IPS DF 6.9 (cell line): ENCODE data around the gene GZMH.

Source experiments
- DNase-seq: peaks from one replicate; pipeline ENCODE4 v3.0.0-alpha.2; 2013; ENCODE audit warnings: low read depth, low spot score
- H3K27ac ChIP-seq: one replicate; pipeline ENCODE4 v1.5.1; 2013; ENCODE audit warnings: low read length, control low read depth
- H3K27me3 ChIP-seq: 2 replicates; pipeline ENCODE4 v1.6.1; 2013; ENCODE audit warnings: mild to moderate bottlenecking, low read length; ENCODE audit not compliant: control insufficient read depth, insufficient read depth
- H3K36me3 ChIP-seq: 2 replicates; pipeline ENCODE4 v1.6.1; 2013; ENCODE audit warnings: low read length; ENCODE audit not compliant: control insufficient read depth, insufficient read depth
- H3K4me1 ChIP-seq: 2 replicates; pipeline ENCODE4 v1.6.1; 2013; ENCODE audit warnings: low read length; ENCODE audit not compliant: control insufficient read depth, insufficient read depth
- H3K4me3 ChIP-seq: 2 replicates; pipeline ENCODE4 v1.5.1; 2013; ENCODE audit warnings: mild to moderate bottlenecking, low read length
- H3K9me3 ChIP-seq: 2 replicates; pipeline ENCODE4 v1.6.1; 2013; ENCODE audit warnings: low read length, inconsistent platforms; ENCODE audit not compliant: control insufficient read depth, insufficient read depth
- WGBS: extraction: QIAGEN DNeasy Blood & Tissue Kit; methylation state at CpG from one replicate; pipeline ENCODE4 v1.1.7; 2013; ENCODE audit warnings: mixed read lengths, missing lambda C conversion rate; ENCODE audit not compliant: insufficient read length, insufficient coverage; 5-methylcytosine and 5-hydroxymethylcytosine counted together

Gene GZMH

GRCh38 chr14:24630087-24630871 lies 20.8 kb upstream of the GZMH start:
- Histone ChIP-seq H3K9me3 (no peaks in the 10 kb centered on the region), H3K27ac (no peak overlapping the region), H3K4me1 (no peaks in the 10 kb centered on the region), H3K4me3 (no peak overlapping the region), H3K36me3 (no peaks in the 10 kb centered on the region), H3K27me3 (no peaks in the 10 kb centered on the region)
- DNase-seq = no peak
- no CpG with 5 or more reads among the region's 3 CpGs for WGBS

GRCh38 chr14:24629521-24629920 lies 20.0 kb upstream of the GZMH start:
- no CpG with 5 or more reads among the region's 6 CpGs for WGBS
- Histone ChIP-seq H3K27me3 (no peaks in the 10 kb centered on the region), H3K4me3 (no peak overlapping the region), H3K9me3 (no peaks in the 10 kb centered on the region), H3K4me1 (no peaks in the 10 kb centered on the region), H3K36me3 (no peaks in the 10 kb centered on the region), H3K27ac (no peak overlapping the region)
- DNase-seq = no peak

- Histone ChIP-seq H3K27ac (no peak overlapping the region), H3K4me3 (no peak overlapping the region), H3K4me1 (no peaks in the 10 kb centered on the region), H3K36me3 (no peaks in the 10 kb centered on the region), H3K27me3 (no peaks in the 10 kb centered on the region), H3K9me3 (no peaks in the 10 kb centered on the region)
- no CpG with 5 or more reads among the region's 2 CpGs for WGBS
- no peak for DNase-seq
Observed at GRCh38 chr14:24613747-24614146, 4.3 kb upstream of the GZMH start.

- no peak for DNase-seq
- Histone ChIP-seq H3K27ac (no peak overlapping the region), H3K27me3 (no peaks in the 10 kb centered on the region), H3K4me3 (no peak overlapping the region), H3K36me3 (no peaks in the 10 kb centered on the region), H3K4me1 (no peaks in the 10 kb centered on the region), H3K9me3 (no peaks in the 10 kb centered on the region)
- WGBS = no CpG with 5 or more reads among the region's 1 CpG
Observed at GRCh38 chr14:24613241-24613640, 3.8 kb upstream of the GZMH start.

- H3K27ac ChIP-seq = no peak overlapping the region
- no peak for DNase-seq
- no peaks in the 10 kb centered on the region for H3K4me1 ChIP-seq
- no peaks in the 10 kb centered on the region for H3K36me3 ChIP-seq
- no peaks in the 10 kb centered on the region for H3K9me3 ChIP-seq
- H3K4me3 ChIP-seq = no peak overlapping the region
- H3K27me3 ChIP-seq = no peaks in the 10 kb centered on the region
Observed at GRCh38 chr14:24612196-24612595, 2.7 kb upstream of the GZMH start.

- Histone ChIP-seq H3K27me3 (no peaks in the 10 kb centered on the region), H3K9me3 (no peaks in the 10 kb centered on the region), H3K4me3 (no peak overlapping the region), H3K4me1 (no peaks in the 10 kb centered on the region), H3K36me3 (no peaks in the 10 kb centered on the region), H3K27ac (no peak overlapping the region)
- no CpG with 5 or more reads among the region's 8 CpGs for WGBS
- DNase-seq = no peak
Observed at GRCh38 chr14:24607635-24608514, 1.6 kb downstream of the GZMH start.

GRCh38 chr14:24607081-24607480 lies 2.4 kb downstream of the GZMH start:
- Histone ChIP-seq H3K27me3 (no peaks in the 10 kb centered on the region), H3K4me3 (no peak overlapping the region), H3K4me1 (no peaks in the 10 kb centered on the region), H3K9me3 (no peaks in the 10 kb centered on the region), H3K27ac (no peak overlapping the region), H3K36me3 (no peaks in the 10 kb centered on the region)
- DNase-seq = no peak
- WGBS = no CpG with 5 or more reads among the region's 4 CpGs

GRCh38 chr14:24606297-24606696 lies 3.2 kb downstream of the GZMH start:
- Histone ChIP-seq H3K27ac (no peak overlapping the region), H3K27me3 (no peaks in the 10 kb centered on the region), H3K4me3 (no peak overlapping the region), H3K4me1 (no peaks in the 10 kb centered on the region), H3K36me3 (no peaks in the 10 kb centered on the region), H3K9me3 (no peaks in the 10 kb centered on the region)
- no peak for DNase-seq
- no CpG with 5 or more reads among the region's 3 CpGs for WGBS

- no peaks in the 10 kb centered on the region for H3K9me3 ChIP-seq
- no peaks in the 10 kb centered on the region for H3K4me1 ChIP-seq
- H3K4me3 ChIP-seq = no peak overlapping the region
- no peaks in the 10 kb centered on the region for H3K36me3 ChIP-seq
- no peak overlapping the region for H3K27ac ChIP-seq
- no CpG with 5 or more reads among the region's 3 CpGs for WGBS
- H3K27me3 ChIP-seq = no peaks in the 10 kb centered on the region
- DNase-seq = peak; percentile 18
Observed at GRCh38 chr14:24605435-24606190, 3.9 kb downstream of the GZMH start.

GRCh38 chr14:24597403-24597802 lies 12.1 kb downstream of the GZMH start:
- no peaks in the 10 kb centered on the region for H3K4me1 ChIP-seq
- H3K27me3 ChIP-seq = no peaks in the 10 kb centered on the region
- no peak overlapping the region for H3K4me3 ChIP-seq
- no peaks in the 10 kb centered on the region for H3K36me3 ChIP-seq
- H3K9me3 ChIP-seq = no peaks in the 10 kb centered on the region
- DNase-seq = no peak
- H3K27ac ChIP-seq = no peak overlapping the region
